ENCODE measurements around the gene THSD4. TPM values are rescaled to one million over a fixed set of nuclear protein-coding genes. Genes with fewer than 3 reads are reported as not detected.

THSD4 gene
- total RNA-seq, 5 donors from 2014 or later (not counting 1 experiment from before 2014, with no cell fraction given) = 0.03 to 0.23 (median 0.18) TPM; not detected in 2

GRCh38 chr15:71709808-71710418 is 594.6 kb downstream of the THSD4 start:
- Mint-ChIP-seq H3K27ac (no peak overlapping the region), H3K4me3 (no peak overlapping the region), H3K9me3 (no peaks in the 10 kb centered on the region), H3K4me1 (peaks cover 0 to 6% (median 0%) of the 10 kb centered on the region in 3 donors), H3K36me3 (no peaks in the 10 kb centered on the region), H3K27me3 (peaks cover 22 to 33% of the 10 kb centered on the region in 2 donors)
- Histone ChIP-seq H3K4me1 (ENCODE audit: control insufficient read depth in 1 of 2, extremely low read depth in 1 of 2, insufficient read depth in 2 of 2, low read length in 2 of 2) (no peaks in the 10 kb centered on the region), H3K4me3 (ENCODE audit: control insufficient read depth in 1 of 2, extremely low read depth in 1 of 2, low read length in 1 of 2) (no peak overlapping the region), H3K27ac (ENCODE audit: low read length) (no peak overlapping the region), H3K27me3 (replicated peaks in 1 of 2; ENCODE audit: control insufficient read depth in 2 of 2, extremely low read depth in 1 of 2, insufficient read depth in 2 of 2, low read length in 1 of 2) (peaks cover 0 to 12% of the 10 kb centered on the region in 2 experiments), H3K36me3 (ENCODE audit: control insufficient read depth in 2 of 2, extremely low read depth in 1 of 2, insufficient read depth in 1 of 2, low read length in 1 of 2) (no peaks in the 10 kb centered on the region), H3K9me3 (no peaks in the 10 kb centered on the region)
- WGBS (ENCODE audit: insufficient coverage) = 92% methylated on average over 2 of the region's 3 CpGs
- POLR2A ChIA-PET = no interaction called here
- DNase-seq (no peak), ATAC-seq (replicated peaks in 1 of 4) (no peak)
- CTCF ChIA-PET = interaction anchor here in 1 of 2 donors (0.7 kb wide), 1 partner anchor 11 kb away, joined by 3 read pairs; no protein-coding TSS in a partner anchor

DNA sequence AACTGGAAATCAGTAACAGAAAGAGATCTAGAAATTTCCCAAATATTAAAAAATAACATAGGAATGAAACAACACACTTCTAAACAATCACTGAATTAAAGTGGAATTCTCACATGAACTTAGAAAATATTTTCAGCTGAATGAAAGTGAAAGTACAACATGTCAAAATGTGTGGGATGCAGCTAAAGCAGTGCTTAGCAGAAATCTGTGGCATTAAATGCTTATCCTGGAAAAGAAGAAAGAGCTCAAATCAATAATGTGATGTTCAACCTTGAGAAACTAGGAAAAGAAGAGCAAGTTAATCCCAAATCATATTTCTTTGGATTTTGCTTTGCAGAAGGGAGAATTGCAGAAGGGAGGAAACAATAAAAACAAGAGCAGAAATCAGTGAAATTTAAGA is 596.9 kb downstream of the THSD4 start:
- ATAC-seq (replicated peaks in 1 of 4) = no peak
- H3K4me3 ChIP-seq (ENCODE audit: control insufficient read depth in 1 of 2, extremely low read depth in 1 of 2, low read length in 1 of 2) = no peak overlapping the region
- Mint-ChIP-seq H3K27ac (no peak overlapping the region), H3K4me1 (peaks cover 0 to 6% (median 0%) of the 10 kb centered on the region in 3 donors), H3K9me3 (no peaks in the 10 kb centered on the region), H3K4me3 (no peak overlapping the region), H3K27me3 (peaks cover 9 to 22% of the 10 kb centered on the region in 2 donors), H3K36me3 (no peaks in the 10 kb centered on the region)
- no peaks in the 10 kb centered on the region for H3K9me3 ChIP-seq
- H3K27me3 ChIP-seq (replicated peaks in 1 of 2; ENCODE audit: control insufficient read depth in 2 of 2, extremely low read depth in 1 of 2, insufficient read depth in 2 of 2, low read length in 1 of 2) = peaks cover 0 to 6% of the 10 kb centered on the region in 2 experiments
- ChIA-PET POLR2A (no interaction called here), CTCF (interaction anchor here in 1 of 2 donors (0.6 kb wide), 1 partner anchor 24 kb away, joined by 5 read pairs; no protein-coding TSS in a partner anchor)
- DNase-seq = no peak
- no peak overlapping the region for H3K27ac ChIP-seq (ENCODE audit: low read length)
- no peaks in the 10 kb centered on the region for H3K4me1 ChIP-seq (ENCODE audit: control insufficient read depth in 1 of 2, extremely low read depth in 1 of 2, insufficient read depth in 2 of 2, low read length in 2 of 2)
- H3K36me3 ChIP-seq (ENCODE audit: control insufficient read depth in 2 of 2, extremely low read depth in 1 of 2, insufficient read depth in 1 of 2, low read length in 1 of 2) = no peaks in the 10 kb centered on the region

- peaks cover 9 to 23% of the 10 kb centered on the region in 2 donors for H3K27me3 Mint-ChIP-seq
- H3K4me1 Mint-ChIP-seq = peaks cover 0 to 6% (median 0%) of the 10 kb centered on the region in 3 donors
- ChIA-PET CTCF (no interaction called here), POLR2A (no interaction called here)
- H3K4me1 ChIP-seq (ENCODE audit: control insufficient read depth in 1 of 2, extremely low read depth in 1 of 2, insufficient read depth in 2 of 2, low read length in 2 of 2) = no peaks in the 10 kb centered on the region
- H3K27ac ChIP-seq (ENCODE audit: low read length) = no peak overlapping the region
- H3K9me3 ChIP-seq = no peaks in the 10 kb centered on the region
- H3K36me3 ChIP-seq (ENCODE audit: control insufficient read depth in 2 of 2, extremely low read depth in 1 of 2, insufficient read depth in 1 of 2, low read length in 1 of 2) = no peaks in the 10 kb centered on the region
- no peaks in the 10 kb centered on the region for H3K36me3 Mint-ChIP-seq
- H3K27ac Mint-ChIP-seq = no peak overlapping the region
- no peaks in the 10 kb centered on the region for H3K9me3 Mint-ChIP-seq
- no peak overlapping the region for H3K4me3 Mint-ChIP-seq
- WGBS (ENCODE audit: insufficient coverage) = no CpG with 5 or more reads among the region's 5 CpGs
- H3K4me3 ChIP-seq (ENCODE audit: control insufficient read depth in 1 of 2, extremely low read depth in 1 of 2, low read length in 1 of 2) = no peak overlapping the region
- ATAC-seq (replicated peaks in 1 of 4) (no peak), DNase-seq (no peak)
- peaks cover 0 to 8% of the 10 kb centered on the region in 2 experiments for H3K27me3 ChIP-seq (replicated peaks in 1 of 2; ENCODE audit: control insufficient read depth in 2 of 2, extremely low read depth in 1 of 2, insufficient read depth in 2 of 2, low read length in 1 of 2)
Observed at GRCh38 chr15:71713191-71713809, 598.0 kb downstream of the THSD4 start.

DNA sequence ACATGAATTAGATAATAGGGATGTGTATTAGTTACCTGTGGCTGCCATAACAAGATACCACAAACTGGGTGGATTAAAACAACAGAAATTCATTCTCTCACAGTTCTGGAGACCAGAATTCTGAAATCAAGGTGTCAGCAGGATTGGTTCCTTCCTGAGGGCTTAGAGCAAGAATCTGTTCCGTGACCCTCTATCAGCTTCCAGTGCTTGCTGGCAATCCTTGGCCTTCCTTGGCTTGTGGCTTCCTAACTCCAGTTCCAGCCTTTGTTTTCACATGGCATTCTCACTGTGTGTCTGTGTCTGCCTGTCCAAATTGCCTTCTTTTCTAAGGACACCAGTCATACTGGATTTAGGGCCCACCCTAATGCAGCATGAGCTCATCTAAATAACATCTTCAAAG is 600.6 kb downstream of the THSD4 start:
- no peak for DNase-seq
- H3K36me3 Mint-ChIP-seq = no peaks in the 10 kb centered on the region
- no peak for ATAC-seq (replicated peaks in 1 of 4)
- WGBS (ENCODE audit: insufficient coverage) = 84% methylated on average over 1 of the region's 1 CpG
- H3K27ac Mint-ChIP-seq = no peak overlapping the region
- Histone ChIP-seq H3K36me3 (ENCODE audit: control insufficient read depth in 2 of 2, extremely low read depth in 1 of 2, insufficient read depth in 1 of 2, low read length in 1 of 2) (no peaks in the 10 kb centered on the region), H3K4me1 (ENCODE audit: control insufficient read depth in 1 of 2, extremely low read depth in 1 of 2, insufficient read depth in 2 of 2, low read length in 2 of 2) (no peaks in the 10 kb centered on the region), H3K27me3 (replicated peaks in 1 of 2; ENCODE audit: control insufficient read depth in 2 of 2, extremely low read depth in 1 of 2, insufficient read depth in 2 of 2, low read length in 1 of 2) (peaks cover 0 to 9% of the 10 kb centered on the region in 2 experiments), H3K4me3 (ENCODE audit: control insufficient read depth in 1 of 2, extremely low read depth in 1 of 2, low read length in 1 of 2) (no peak overlapping the region), H3K9me3 (no peaks in the 10 kb centered on the region), H3K27ac (ENCODE audit: low read length) (no peak overlapping the region)
- ChIA-PET POLR2A (no interaction called here), CTCF (no interaction called here)
- peaks cover 6 to 21% of the 10 kb centered on the region in 2 donors for H3K27me3 Mint-ChIP-seq
- H3K9me3 Mint-ChIP-seq = no peaks in the 10 kb centered on the region
- no peak overlapping the region for H3K4me3 Mint-ChIP-seq
- H3K4me1 Mint-ChIP-seq = peaks cover 0 to 6% (median 0%) of the 10 kb centered on the region in 3 donors

- no peaks in the 10 kb centered on the region for H3K9me3 ChIP-seq
- Mint-ChIP-seq H3K27me3 (peaks cover 6 to 21% of the 10 kb centered on the region in 2 donors), H3K36me3 (no peaks in the 10 kb centered on the region), H3K27ac (no peak overlapping the region), H3K4me1 (peaks cover 0 to 2% (median 0%) of the 10 kb centered on the region in 3 donors), H3K4me3 (no peak overlapping the region), H3K9me3 (no peaks in the 10 kb centered on the region)
- CTCF ChIA-PET = no interaction called here
- DNase-seq (no peak), ATAC-seq (replicated peaks in 1 of 4) (no peak)
- peaks cover 0 to 9% of the 10 kb centered on the region in 2 experiments for H3K27me3 ChIP-seq (replicated peaks in 1 of 2; ENCODE audit: control insufficient read depth in 2 of 2, extremely low read depth in 1 of 2, insufficient read depth in 2 of 2, low read length in 1 of 2)
- H3K4me1 ChIP-seq (ENCODE audit: control insufficient read depth in 1 of 2, extremely low read depth in 1 of 2, insufficient read depth in 2 of 2, low read length in 2 of 2) = no peaks in the 10 kb centered on the region
- H3K27ac ChIP-seq (ENCODE audit: low read length) = no peak overlapping the region
- POLR2A ChIA-PET = no interaction called here
- H3K36me3 ChIP-seq (ENCODE audit: control insufficient read depth in 2 of 2, extremely low read depth in 1 of 2, insufficient read depth in 1 of 2, low read length in 1 of 2) = no peaks in the 10 kb centered on the region
- no peak overlapping the region for H3K4me3 ChIP-seq (ENCODE audit: control insufficient read depth in 1 of 2, extremely low read depth in 1 of 2, low read length in 1 of 2)
Observed at GRCh38 chr15:71716990-71717389, 601.7 kb downstream of the THSD4 start.

GRCh38 chr15:71718116-71718910 is 603.0 kb downstream of the THSD4 start:
- Mint-ChIP-seq H3K36me3 (no peaks in the 10 kb centered on the region), H3K9me3 (no peaks in the 10 kb centered on the region), H3K27me3 (peaks cover 8 to 21% of the 10 kb centered on the region in 2 donors), H3K4me3 (no peak overlapping the region), H3K4me1 (no peaks in the 10 kb centered on the region), H3K27ac (no peak overlapping the region)
- no peaks in the 10 kb centered on the region for H3K36me3 ChIP-seq (ENCODE audit: control insufficient read depth in 2 of 2, extremely low read depth in 1 of 2, insufficient read depth in 1 of 2, low read length in 1 of 2)
- no peaks in the 10 kb centered on the region for H3K4me1 ChIP-seq (ENCODE audit: control insufficient read depth in 1 of 2, extremely low read depth in 1 of 2, insufficient read depth in 2 of 2, low read length in 2 of 2)
- no peaks in the 10 kb centered on the region for H3K9me3 ChIP-seq
- no peak for ATAC-seq (replicated peaks in 1 of 4)
- CTCF ChIA-PET = interaction anchor here in 1 of 2 donors (0.5 kb wide), 1 partner anchor 1853 kb away, joined by 3 read pairs; no protein-coding TSS in a partner anchor
- POLR2A ChIA-PET = no interaction called here
- DNase-seq = no peak
- H3K27me3 ChIP-seq (replicated peaks in 1 of 2; ENCODE audit: control insufficient read depth in 2 of 2, extremely low read depth in 1 of 2, insufficient read depth in 2 of 2, low read length in 1 of 2) = peaks cover 0 to 6% of the 10 kb centered on the region in 2 experiments
- no peak overlapping the region for H3K4me3 ChIP-seq (ENCODE audit: control insufficient read depth in 1 of 2, extremely low read depth in 1 of 2, low read length in 1 of 2)
- WGBS (ENCODE audit: insufficient coverage) = 75% methylated on average over 12 of the region's 13 CpGs
- no peak overlapping the region for H3K27ac ChIP-seq (ENCODE audit: low read length)

Measured in T-cell (primary cell).